Iris pigment epithelial cell (primary cell): ENCODE data around the gene LENEP.
"Not testable (repeated sequence)": the region's sequence is repeated elsewhere in the genome, so short reads cannot be mapped to it uniquely, and the experiment has no call there.

Experiments
- DNase-seq: peaks from one replicate; pipeline ENCODE4 v3.0.0-alpha.2; 2011; ENCODE audit warnings: low read depth

Gene LENEP

DNA sequence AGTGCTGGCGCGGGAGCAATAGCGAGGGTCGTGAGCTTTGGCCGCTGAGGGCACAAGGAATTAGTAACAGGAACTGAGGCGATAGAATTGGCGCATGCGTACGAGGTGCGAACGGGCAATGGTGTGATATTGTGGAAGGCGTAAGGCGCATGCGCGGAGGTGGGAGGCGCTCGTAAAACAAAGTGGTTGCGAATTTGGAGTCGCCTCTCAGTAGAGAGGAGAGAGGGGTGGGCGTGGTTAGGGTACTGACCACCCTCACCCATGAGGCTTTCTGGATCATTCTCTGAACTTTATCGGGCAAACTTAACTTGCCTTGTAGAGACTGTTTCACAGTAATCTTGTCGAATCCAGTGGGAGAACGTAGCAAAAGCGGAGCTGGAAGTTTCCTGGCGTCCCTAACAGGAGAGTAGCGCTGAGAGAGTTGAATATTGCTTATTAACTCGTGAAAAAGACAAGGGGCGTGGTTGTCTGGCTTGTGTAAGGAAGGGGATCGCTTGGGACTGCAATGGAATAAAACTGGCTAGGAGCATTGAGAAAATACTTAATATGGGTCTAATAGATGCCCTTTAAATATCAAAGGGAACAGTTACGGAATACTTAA lies 18.5 kb upstream of the LENEP start:
- DNase-seq = peak; percentile 87

DNA sequence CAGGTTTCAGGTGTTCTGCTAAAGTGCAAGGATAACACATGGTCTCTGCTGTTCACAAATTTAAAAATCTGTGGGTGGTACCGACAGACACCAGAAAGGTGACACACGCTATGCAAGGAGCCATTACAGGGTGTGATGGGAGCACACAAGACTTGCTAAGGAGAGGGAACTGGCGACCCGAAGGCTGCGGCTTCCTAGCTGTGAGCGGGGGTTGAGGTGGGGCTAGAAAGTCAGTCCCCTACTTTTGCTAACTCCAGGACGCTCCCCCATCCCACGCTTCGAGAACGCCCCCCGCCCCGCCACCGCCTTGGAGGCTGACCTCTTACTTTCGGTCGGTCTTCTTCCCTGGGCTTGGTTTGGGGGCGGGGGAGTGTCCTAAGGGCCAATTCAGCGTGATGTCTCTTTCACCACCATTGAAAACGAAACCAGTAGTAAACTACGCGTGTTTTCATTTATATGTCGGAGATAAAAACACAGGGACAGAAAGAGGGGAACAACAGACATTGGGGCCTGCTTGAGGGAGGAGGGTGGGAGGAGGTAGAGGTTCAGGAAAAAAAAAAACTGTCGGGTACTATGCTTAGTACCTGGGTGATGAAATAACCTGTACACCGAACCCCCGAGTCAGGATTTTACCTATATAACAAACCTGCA lies 17.9 kb upstream of the LENEP start:
- DNase-seq = peak; percentile 73

DNA sequence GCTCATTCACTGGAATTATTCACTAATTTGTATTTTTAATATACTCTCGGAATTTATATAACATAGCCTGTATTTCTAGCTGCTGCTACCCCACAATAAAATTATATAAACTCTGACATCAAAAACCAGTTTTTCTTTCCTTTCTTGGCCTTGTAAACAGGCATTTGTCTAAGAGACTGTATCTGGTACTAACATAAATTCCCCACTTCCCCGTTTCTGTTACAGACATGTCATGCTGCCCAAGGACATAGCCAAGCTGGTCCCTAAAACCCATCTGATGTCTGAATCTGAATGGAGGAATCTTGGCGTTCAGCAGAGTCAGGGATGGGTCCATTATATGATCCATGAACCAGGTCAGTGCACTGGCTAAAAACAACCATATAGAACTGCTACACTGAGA lies 15.6 kb upstream of the LENEP start:
- not testable (repeated sequence) for DNase-seq

DNA sequence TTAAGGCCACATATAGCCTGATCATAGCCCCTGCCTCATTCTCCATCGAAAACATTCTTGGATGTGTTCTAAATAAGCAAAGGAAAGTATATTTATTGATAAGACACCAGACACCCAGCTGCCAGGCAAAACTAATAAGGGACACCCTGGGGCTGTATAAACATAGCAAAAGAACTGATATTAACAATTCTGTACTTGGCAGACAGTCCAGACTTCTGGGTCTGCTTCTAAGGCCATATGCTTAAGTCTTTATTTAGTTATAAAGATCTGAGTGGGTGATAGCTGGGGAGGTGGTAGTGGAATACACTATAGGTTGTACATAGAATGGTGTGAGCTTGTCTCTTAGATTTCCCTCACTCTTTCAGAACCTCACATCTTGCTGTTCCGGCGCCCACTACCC lies 15.0 kb upstream of the LENEP start:
- DNase-seq = no peak

DNA sequence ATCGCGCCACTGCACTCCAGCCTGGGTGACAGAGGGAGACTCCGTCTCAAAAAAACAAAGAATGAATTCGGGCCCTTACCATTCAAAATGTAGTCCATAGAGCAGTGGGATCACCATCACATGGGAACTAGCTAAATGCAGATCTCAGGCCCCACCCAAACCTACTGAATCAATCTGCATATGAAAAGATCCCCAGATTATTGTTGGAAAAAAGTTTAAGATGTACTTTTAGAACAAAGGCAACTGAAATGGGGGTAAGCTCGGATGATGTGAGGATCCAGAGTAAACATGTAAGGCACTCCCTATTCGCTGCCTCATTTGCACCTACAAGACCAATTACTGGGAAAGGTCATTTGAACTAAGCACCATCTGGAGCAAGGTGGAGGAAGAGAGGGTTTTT lies 11.0 kb upstream of the LENEP start:
- no peak for DNase-seq

DNA sequence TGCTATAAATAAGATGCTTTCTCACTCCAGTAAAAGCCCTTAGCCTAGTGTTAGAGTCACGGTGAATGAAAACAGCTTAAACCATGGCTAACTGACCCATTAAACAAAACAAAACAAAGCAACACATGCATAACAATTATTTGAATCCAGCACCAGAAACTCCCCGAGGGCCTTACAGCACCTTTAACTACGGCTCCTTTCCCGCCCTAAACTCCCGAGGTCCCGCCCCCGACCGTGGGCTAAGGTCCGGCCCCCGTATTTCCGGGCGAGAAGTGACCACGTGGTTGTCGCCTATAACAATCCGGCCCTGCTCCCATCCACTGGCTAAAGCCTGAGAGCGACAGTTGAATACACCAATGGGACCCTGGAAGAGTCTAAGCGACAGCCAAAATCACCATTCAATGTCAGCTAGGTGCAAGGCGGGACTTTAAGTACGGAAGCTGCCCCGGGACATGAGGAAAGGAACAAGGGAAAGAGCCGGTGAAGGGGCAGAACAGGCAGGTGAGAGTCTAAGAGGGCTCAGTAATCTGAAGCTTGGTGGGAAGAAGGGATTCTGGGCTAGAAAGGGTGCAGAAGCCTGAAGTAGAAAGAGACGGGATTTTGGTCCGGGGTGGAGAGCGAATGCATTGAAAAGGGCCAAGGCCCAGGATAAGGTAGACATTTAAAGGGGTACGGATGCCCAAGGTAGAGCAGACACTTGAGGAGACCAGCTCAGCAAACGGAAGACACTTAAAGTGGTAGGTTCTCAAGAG lies 10.3 kb upstream of the LENEP start, which contains the start of gene FLAD1:
FLAD1 (plus strand) TSS at position 448 of the 752 bp plus-strand sequence. CDS start 351 bp downstream, outside the sequence.
- peak; percentile 100 for DNase-seq

DNA sequence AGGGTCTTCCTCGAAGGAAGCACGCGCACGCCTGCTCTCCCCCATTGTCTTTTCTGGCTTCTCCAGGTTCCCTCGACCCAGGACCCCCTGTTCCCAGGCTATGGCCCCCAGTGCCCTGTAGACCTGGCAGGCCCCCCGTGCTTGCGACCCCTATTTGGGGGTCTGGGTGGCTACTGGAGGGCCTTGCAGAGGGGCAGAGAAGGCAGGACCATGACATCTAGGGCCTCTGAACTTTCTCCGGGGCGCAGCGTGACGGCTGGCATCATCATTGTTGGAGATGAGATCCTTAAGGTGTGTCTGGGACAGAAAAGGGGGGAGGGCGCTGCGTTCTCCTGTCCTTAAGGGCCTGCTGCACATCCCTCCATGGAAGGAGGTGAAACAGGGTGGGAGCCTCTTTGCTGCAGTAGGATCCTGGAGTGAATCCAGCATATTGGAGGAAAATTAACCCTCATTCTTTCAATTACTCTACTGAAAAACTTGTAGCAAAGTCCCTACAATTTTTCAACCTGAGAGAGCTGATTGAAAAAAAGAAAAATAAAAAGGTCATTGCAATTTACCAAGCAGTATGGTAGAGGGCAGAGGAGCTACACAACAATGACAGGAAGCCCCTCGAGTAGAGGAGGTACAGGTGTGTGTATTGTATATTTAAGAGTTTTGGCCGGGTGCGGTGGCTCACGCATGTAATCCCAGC lies 9.5 kb upstream of the LENEP start:
- DNase-seq = no peak

DNA sequence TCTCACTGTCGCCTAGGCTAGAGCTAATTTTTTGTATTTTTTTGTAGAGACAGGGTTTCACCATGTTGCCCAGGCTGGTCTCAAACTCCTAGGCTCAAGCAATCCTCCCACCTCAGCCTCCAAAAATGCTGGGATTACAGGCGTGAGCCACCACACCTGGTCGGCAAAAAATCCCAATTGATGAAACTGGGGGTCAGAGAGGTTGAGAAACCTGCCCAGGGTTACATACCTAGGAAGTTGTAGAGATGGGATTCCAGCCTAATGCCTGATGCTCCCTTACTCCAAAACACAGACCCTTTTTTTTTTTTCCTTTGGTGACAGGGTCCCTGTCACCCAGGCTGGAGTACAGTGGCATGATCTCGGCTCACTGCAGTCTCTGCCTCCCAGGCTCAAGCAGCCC lies 6.7 kb upstream of the LENEP start:
- DNase-seq = not testable (repeated sequence)

DNA sequence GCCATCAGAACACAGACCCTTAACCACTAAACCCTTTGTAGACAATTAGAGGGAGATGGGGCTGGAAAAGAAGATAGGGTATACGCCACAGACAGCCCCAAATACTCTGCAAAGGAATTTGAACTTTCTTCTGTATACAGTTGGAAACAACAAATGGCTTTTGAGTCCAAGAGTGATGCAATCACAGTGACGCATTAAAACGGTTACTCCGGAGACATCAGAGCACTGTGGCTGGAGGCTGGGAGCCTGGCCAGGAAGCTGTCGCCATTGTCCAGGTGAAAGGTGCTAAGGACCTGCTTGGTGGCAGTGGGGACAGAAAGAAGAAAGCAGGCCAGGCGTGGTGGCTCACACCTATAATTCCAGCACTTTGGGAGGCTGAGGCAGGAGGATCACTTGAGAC lies 6.1 kb upstream of the LENEP start:
- peak; percentile 57 for DNase-seq

DNA sequence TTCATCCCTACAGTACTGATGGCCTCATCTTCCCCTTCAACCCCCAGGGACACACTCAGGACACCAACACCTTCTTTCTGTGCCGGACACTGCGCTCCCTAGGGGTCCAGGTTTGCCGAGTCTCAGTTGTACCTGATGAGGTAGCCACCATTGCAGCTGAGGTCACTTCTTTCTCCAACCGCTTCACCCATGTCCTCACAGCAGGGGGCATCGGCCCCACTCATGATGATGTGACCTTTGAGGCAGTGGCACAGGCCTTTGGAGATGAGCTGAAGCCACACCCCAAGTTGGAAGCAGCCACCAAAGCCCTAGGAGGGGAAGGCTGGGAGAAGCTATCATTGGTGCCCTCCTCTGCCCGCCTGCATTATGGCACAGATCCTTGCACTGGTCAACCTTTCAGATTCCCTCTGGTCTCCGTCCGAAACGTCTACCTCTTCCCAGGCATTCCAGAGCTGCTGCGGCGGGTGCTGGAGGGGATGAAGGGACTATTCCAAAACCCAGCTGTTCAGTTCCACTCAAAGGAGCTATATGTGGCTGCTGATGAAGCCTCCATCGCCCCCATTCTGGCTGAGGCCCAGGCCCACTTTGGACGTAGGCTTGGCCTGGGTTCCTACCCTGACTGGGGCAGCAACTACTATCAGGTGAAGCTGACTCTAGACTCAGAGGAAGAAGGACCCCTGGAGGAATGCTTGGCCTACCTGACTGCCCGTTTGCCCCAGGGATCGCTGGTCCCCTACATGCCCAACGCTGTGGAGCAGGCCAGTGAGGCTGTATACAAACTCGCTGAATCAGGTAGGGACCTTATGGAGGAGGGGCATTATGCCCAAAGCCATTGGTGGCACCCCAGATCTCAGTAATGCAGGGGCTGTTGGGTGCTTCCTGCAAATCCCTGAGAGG lies 5.1 kb upstream of the LENEP start:
- no peak for DNase-seq

DNA sequence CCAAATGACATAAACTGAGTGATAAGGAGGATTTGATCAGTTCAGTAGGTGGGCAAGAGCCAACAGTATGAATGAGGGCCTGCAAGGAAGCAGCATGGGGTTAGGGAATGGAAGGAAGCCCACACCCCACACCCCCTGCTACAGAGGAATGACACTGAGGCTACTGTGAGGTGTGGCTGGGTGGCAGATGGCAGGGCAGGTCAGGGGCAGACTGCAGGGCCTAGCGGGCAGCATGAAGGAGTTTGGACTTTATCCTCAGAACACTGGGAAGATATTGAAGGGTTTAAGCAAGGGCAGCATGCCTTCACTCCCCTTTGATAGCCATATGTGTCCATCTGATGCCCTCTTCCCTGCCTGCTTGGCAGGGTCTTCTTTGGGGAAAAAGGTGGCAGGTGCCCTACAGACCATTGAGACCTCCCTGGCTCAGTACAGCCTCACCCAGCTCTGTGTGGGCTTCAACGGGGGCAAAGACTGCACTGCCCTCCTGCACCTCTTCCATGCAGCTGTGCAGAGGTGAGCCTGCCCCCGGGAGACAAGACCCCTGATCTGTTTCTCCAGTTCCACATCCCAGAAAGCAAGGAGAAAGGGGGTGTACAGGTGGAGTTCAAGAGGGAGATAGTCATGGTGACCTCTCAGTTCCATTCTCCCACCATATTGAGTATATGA lies 4.1 kb upstream of the LENEP start:
- no peak for DNase-seq

DNA sequence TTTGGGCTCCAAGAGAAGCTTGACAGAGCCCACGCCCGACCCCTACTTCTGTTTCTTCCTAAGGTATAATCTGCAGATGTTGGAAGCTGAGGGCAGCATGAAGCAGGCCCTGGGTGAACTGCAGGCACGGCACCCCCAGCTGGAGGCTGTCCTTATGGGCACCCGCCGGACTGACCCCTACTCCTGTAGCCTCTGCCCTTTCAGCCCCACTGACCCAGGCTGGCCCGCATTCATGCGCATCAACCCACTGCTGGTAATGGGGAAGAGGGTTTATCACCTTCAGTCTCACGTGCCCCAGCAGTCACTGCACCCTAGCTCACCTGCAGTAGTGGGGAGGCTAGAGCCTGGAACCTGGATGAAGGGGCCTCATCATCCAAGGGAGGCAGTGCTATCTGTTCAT lies 3.1 kb upstream of the LENEP start:
- DNase-seq = no peak

DNA sequence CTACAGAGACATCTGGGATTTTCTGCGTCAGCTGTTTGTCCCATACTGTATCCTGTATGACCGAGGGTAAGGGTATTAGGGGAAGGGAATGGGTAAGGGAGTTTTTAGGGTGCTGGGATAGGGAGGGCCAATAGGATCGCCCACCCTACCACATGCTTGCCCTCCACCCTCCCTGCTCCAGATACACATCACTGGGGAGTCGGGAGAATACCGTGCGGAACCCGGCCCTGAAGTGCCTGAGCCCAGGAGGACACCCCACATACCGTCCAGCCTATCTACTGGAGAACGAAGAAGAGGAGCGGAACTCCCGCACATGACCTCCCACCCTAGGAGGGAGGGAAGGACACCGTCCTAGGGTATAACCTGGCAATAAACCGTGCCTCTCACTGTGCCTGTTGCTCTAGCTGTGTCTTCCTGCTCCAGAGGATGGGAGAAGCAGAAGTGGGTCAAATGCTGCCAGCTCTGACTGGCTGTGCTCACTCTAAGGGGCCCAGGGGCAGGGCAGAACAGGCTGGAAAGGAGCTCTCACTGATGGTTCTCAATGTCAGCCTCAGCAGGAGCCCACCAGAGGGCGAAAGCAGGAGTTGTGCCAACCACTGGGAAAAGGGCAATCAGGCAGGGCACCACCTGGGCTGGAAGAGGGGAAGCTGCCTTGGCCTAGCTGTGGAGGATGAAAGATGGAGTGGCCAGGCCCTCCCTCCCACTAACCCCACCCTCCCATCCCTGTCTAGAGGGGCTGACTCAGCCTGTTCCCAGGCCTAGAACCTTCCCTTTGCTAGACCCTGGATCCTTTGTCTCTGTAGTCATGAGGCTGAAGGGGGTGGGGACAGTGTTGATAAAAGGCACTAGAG lies 440 bp upstream of the LENEP start:
- DNase-seq = peak; percentile 47

DNA sequence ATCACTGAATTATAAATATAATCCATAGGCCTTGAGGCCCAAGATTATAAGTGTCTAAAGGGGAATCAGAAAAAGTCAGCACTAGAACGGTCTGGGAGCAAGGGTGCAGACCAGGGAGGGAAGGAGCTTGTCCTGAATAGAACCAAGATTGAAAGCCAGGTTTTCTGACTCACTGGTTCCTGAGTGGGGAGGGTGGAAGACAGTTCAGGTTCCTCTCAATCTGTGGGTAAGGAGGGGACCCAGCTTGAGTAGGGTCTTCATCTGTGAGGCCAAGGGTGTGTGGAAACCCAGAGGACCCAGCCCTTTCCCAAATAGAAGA lies 842 bp downstream of the LENEP start:
- DNase-seq = no peak

DNA sequence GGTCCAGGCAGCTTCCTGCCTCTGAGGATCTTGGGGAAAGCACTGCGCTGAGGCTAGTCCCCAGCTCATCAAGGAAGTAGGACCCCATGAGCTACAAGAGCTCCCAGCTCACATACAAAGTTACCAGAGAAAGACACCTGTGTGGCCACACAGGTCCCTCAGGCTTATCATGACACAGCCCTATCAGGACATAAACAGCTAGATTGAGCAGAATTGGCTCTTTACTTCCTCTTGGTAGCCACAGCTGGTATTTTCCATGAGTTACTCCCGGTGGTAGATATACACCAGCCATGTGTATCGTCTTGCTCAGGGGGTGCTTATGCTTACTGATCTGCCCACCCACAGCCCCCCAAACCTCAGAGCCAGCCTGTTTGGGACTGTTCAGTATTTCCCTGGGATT lies 1.2 kb downstream of the LENEP start:
- DNase-seq = no peak

DNA sequence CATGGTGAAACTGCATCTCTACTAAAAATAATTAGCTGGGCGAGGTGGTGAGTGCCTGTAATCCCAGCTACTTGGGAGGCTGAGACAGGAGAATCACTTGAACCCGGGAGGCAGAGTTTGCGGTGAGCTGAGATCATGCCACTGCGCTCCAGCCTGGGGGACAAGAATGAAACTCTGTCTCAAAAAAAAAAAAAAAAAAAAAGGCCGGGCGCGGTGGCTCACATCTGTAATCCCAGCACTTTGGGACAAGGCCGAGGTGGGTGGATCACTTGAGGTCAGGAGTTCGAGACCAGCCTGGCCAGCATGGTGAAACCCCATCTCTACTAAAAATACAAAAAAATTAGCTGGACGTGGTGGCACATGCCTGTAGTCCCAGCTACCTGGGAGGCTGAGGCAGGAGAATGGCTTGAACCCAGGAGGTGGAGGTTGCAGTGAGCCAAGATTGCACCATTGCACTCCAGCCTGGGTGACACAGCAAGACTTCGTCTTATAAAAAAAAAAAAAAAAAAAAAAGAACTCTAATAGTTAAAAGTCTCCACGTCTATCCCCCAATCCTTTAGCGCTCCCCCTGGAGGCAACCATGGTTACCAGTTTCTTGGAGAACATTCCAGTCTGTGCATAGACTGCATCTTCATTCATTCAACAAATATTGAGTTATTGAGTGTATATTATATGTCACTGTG lies 2.1 kb downstream of the LENEP start:
- DNase-seq = peak; percentile 86

DNA sequence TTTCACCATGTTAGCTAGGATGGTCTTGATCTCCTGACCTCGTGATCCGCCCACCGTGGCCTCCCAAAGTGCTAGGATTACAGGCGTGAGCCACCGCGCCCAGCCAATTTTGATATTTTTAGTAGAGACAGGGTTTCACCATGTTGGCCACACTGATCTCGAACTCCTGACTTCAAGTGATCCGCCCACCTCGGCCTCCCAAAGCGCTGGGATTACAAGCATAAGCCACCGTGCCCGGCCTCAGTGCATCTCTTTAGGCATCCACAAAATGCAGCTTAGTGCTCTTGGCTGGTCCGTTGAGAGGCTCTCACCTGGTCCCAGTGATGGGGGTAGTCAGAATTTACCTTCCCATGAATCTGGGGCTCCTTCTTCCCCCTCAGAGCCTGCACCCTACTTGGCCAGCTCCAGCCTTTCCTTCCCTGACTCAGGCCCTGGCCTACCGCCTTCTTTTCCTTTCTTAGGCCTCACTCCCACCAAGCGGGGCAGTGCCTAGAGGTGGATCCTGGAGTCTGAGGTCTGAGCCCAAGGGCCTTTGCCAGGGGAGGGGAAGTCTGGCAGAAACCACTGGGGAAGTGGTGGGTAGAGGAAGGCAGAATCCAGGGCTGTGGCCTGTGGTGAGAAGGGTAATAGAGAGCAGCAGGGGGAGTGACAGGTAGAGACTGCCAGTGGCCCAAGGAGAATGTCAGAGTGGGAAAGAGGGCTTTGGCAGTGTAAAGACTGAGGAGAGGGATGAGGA lies 3.7 kb downstream of the LENEP start:
- no peak for DNase-seq

DNA sequence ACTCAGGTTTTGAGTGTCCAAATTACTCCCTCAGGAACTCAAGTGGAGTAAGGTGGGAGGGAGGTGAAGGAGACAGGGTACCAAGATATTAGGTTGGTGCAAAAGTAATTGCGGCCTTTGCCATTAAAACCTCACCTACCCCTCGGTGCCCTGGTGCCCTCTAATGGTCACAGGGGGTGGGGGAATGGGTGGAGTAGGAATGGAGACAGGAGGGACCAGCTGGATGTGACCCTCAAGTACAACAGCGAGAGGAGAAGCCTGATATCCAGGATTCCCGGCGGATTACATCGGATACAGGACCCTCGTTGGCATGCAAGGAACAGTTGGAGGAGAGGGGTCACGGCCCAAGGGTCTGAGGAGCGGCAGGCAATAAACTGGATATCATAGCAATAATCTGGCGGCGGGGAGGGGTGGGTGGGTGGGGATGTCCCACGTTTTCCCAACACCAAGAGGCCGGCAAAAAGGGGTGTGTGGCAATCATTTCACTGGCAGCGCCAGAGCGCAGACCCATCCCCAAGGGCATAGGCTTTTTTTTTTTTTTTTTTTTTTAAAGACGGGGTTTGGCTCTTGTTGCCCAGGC lies 4.9 kb downstream of the LENEP start:
- DNase-seq = no peak
